ENCODE data around the gene STEAP4.

DNA sequence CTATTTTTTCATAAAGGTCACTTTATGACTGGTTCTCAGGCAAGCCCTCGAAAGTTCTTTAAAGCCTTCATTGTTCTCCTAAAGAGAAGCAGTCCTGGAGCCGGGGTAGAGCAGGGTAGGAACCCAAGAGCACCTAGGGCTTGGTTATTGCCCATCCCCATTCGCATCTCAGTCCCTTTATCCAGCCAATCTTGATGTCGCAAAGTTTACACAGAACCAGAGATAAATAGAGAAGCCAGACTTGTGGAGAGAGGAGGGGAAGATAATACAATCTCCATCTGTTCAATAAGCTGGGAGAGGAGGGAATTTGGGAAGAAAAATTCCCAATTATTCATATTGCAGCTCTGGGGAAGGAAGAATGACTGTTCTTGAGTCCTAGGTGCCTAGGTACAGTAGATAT is 80.5 kb downstream of the STEAP4 start:
- TF ChIP-seq, protein P1, sequence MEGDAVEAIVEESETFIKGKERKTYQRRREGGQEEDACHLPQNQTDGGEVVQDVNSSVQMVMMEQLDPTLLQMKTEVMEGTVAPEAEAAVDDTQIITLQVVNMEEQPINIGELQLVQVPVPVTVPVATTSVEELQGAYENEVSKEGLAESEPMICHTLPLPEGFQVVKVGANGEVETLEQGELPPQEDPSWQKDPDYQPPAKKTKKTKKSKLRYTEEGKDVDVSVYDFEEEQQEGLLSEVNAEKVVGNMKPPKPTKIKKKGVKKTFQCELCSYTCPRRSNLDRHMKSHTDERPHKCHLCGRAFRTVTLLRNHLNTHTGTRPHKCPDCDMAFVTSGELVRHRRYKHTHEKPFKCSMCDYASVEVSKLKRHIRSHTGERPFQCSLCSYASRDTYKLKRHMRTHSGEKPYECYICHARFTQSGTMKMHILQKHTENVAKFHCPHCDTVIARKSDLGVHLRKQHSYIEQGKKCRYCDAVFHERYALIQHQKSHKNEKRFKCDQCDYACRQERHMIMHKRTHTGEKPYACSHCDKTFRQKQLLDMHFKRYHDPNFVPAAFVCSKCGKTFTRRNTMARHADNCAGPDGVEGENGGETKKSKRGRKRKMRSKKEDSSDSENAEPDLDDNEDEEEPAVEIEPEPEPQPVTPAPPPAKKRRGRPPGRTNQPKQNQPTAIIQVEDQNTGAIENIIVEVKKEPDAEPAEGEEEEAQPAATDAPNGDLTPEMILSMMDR (conservative IDR thresholded peaks at IDR 0.05 in 1 of 2, IDR thresholded peaks at IDR 0.05 in 1 of 2; ENCODE audit: extremely low read depth in 1 of 2, insufficient read depth in 1 of 2, low read depth in 1 of 2, low read length in 2 of 2) = no peak
- TF ChIP-seq EZH2 (IDR thresholded peaks at IDR 0.05; ENCODE audit: borderline replicate concordance, low read length) = no peak

Data from mammary epithelial cell (primary cell).